SK-N-MC (cell line): ENCODE data around the gene ANO2.

Experiments used
- DNase-seq: peaks from one replicate; pipeline ENCODE4 v3.0.0-alpha.2; 2011; ENCODE audit warnings: low read depth, low spot score
- H3K27ac ChIP-seq: fragments of 200-600 bp; sonication (generic); 2 replicates; pipeline ENCODE4 v1.5.1; 2016; ENCODE audit warnings: mixed run types
- H3K36me3 ChIP-seq: fragments of 200-600 bp; sonication (generic); 2 replicates; pipeline ENCODE4 v1.6.1; 2017; ENCODE audit warnings: antibody characterized with exemption, low read length, mixed read lengths; ENCODE audit not compliant: insufficient read depth
- H3K4me3 ChIP-seq: fragments of 200-600 bp; sonication (generic); 2 replicates; pipeline ENCODE4 v1.5.1; 2016
- H3K9ac ChIP-seq: fragments of 200-600 bp; sonication (generic); 2 replicates; pipeline ENCODE4 v1.8.0; 2017; ENCODE audit warnings: mixed run types, mixed read lengths; ENCODE audit not compliant: insufficient read length
- H3K9me3 ChIP-seq: fragments of 200-600 bp; sonication (generic); 2 replicates; pipeline ENCODE4 v1.6.1; 2017; ENCODE audit warnings: low read depth, mild to moderate bottlenecking, antibody characterized with exemption, low read length, moderate library complexity, mixed read lengths
- EZH2 ChIP-seq: fragments of 200-600 bp; sonication (generic); IDR thresholded peaks from one replicate; pipeline ENCODE4 v1.6.1; 2017; ENCODE audit warnings: antibody characterized with exemption
- FOXP2 ChIP-seq: optimal IDR thresholded peaks from 2 replicates; pipeline ENCODE3; 2011; ENCODE audit warnings: mild to moderate bottlenecking, moderate library complexity; ENCODE audit not compliant: insufficient read depth; ENCODE audit errors: extremely low read length, control extremely low read depth
- POLR2AphosphoS5 ChIP-seq: IDR thresholded peaks from 2 replicates; pipeline ENCODE4 v1.6.1; 2012; ENCODE audit warnings: mild to moderate bottlenecking, low read depth, low read length, borderline replicate concordance

Gene ANO2

GRCh38 chr12:5967645-5968415, 22.8 kb upstream of the ANO2 start:
- Histone ChIP-seq H3K27ac (no peak overlapping the region), H3K9ac (no peak overlapping the region), H3K4me3 (no peak overlapping the region), H3K36me3 (no peaks in the 10 kb centered on the region), H3K9me3 (no peaks in the 10 kb centered on the region)
- no peak for TF ChIP-seq EZH2
- TF ChIP-seq POLR2AphosphoS5: no peak
- no peak for TF ChIP-seq FOXP2
- no peak for DNase-seq

- Histone ChIP-seq H3K4me3 (no peak overlapping the region), H3K9ac (no peak overlapping the region), H3K27ac (no peak overlapping the region), H3K36me3 (no peaks in the 10 kb centered on the region), H3K9me3 (no peaks in the 10 kb centered on the region)
- DNase-seq: no peak
- TF ChIP-seq FOXP2: no peak
- no peak for TF ChIP-seq POLR2AphosphoS5
- no peak for TF ChIP-seq EZH2
Observed at GRCh38 chr12:5966486-5967095, 21.5 kb upstream of the ANO2 start.

GRCh38 chr12:5965950-5966383, 20.9 kb upstream of the ANO2 start:
- no peak for DNase-seq
- Histone ChIP-seq H3K27ac (no peak overlapping the region), H3K36me3 (no peaks in the 10 kb centered on the region), H3K4me3 (no peak overlapping the region), H3K9ac (no peak overlapping the region), H3K9me3 (no peaks in the 10 kb centered on the region)
- TF ChIP-seq FOXP2: no peak
- TF ChIP-seq POLR2AphosphoS5: no peak
- TF ChIP-seq EZH2: no peak

GRCh38 chr12:5964913-5965900, 20.1 kb upstream of the ANO2 start:
- no peak overlapping the region for H3K27ac ChIP-seq
- no peaks in the 10 kb centered on the region for H3K9me3 ChIP-seq
- no peak overlapping the region for H3K9ac ChIP-seq
- DNase-seq: no peak
- no peaks in the 10 kb centered on the region for H3K36me3 ChIP-seq
- no peak overlapping the region for H3K4me3 ChIP-seq
- TF ChIP-seq POLR2AphosphoS5 (no peak), FOXP2 (no peak), EZH2 (no peak)

- no peak overlapping the region for H3K9ac ChIP-seq
- TF ChIP-seq EZH2: no peak
- H3K27ac ChIP-seq: no peak overlapping the region
- no peak for DNase-seq
- no peak overlapping the region for H3K4me3 ChIP-seq
- H3K36me3 ChIP-seq: no peaks in the 10 kb centered on the region
- no peaks in the 10 kb centered on the region for H3K9me3 ChIP-seq
Observed at GRCh38 chr12:5963515-5963914, 18.5 kb upstream of the ANO2 start.

- Histone ChIP-seq H3K9me3 (no peaks in the 10 kb centered on the region), H3K9ac (no peak overlapping the region), H3K4me3 (no peak overlapping the region), H3K36me3 (no peaks in the 10 kb centered on the region), H3K27ac (no peak overlapping the region)
- TF ChIP-seq POLR2AphosphoS5 (no peak), FOXP2 (no peak), EZH2 (no peak)
- DNase-seq: no peak
Observed at GRCh38 chr12:5960783-5961182, 15.7 kb upstream of the ANO2 start.

- no peak for DNase-seq
- Histone ChIP-seq H3K4me3 (no peak overlapping the region), H3K9ac (no peak overlapping the region), H3K27ac (no peak overlapping the region), H3K9me3 (no peaks in the 10 kb centered on the region), H3K36me3 (no peaks in the 10 kb centered on the region)
- TF ChIP-seq FOXP2: no peak
- no peak for TF ChIP-seq POLR2AphosphoS5
- TF ChIP-seq EZH2: no peak
Observed at GRCh38 chr12:5956987-5957386, 11.9 kb upstream of the ANO2 start.

- H3K9me3 ChIP-seq: no peaks in the 10 kb centered on the region
- DNase-seq: no peak
Observed at GRCh38 chr12:5954661-5955060, 9.6 kb upstream of the ANO2 start.

More at GRCh38 chr12:5954661-5955060, 9.6 kb upstream of the ANO2 start:
- H3K4me3 ChIP-seq: no peak overlapping the region
- no peak overlapping the region for H3K27ac ChIP-seq
- H3K9ac ChIP-seq: no peak overlapping the region
- TF ChIP-seq FOXP2 (no peak), POLR2AphosphoS5 (no peak), EZH2 (no peak)
- H3K36me3 ChIP-seq: no peaks in the 10 kb centered on the region
